Naive thymus-derived CD4-positive, alpha-beta T cell (primary cell): ENCODE data around the gene TMEM238. TPM values are rescaled to one million over a fixed set of nuclear protein-coding genes. Genes with fewer than 3 reads are reported as not detected.

Experiments used
- ATAC-seq: fragments of 150-1000 bp; cut with Tn5 transposase; 2 replicates; pipeline ENCODE4 v1.10.0; 2021; ENCODE audit warnings: mild to moderate bottlenecking, moderate library complexity
- CTCF ChIA-PET: fragments of 350-600 bp; sonication (Branson Sonifier 250); formaldehyde crosslinking; loops from one replicate; lab custom pipeline; 2021; ENCODE audit warnings: antibody characterized with exemption; lab: Charles Lee
- POLR2A ChIA-PET: fragments of 350-600 bp; sonication (Branson Sonifier 250); formaldehyde crosslinking; loops from one replicate; lab custom pipeline; 2021; ENCODE audit warnings: antibody characterized with exemption, inconsistent platforms; lab: Charles Lee
- DNase-seq, 9 donors: peaks; one replicate each; pipeline versions ENCODE4 v3.0.0 to v3.0.0-alpha.2; 2020 to 2022; ENCODE audit warnings: mixed read lengths in 1 of 9
- H3K27ac ChIP-seq: one replicate; pipeline ENCODE4 v1.7.0; 2013; ENCODE audit warnings: mild to moderate bottlenecking, low read depth, low read length, moderate library complexity
- H3K27me3 ChIP-seq, 2 donors: one replicate each; pipeline ENCODE4 v1.7.0; 2013; ENCODE audit warnings: low read length in 2 of 2, mild to moderate bottlenecking in 2 of 2, moderate library complexity in 2 of 2; ENCODE audit not compliant: control insufficient read depth in 2 of 2, insufficient read depth in 2 of 2
- H3K36me3 ChIP-seq, 3 experiments: 1 replicate in 2 of 3; 2 replicates in 1 of 3; pipeline ENCODE4 v1.7.0; 2013; ENCODE audit warnings: low read length in 3 of 3, mild to moderate bottlenecking in 3 of 3, moderate library complexity in 1 of 3; ENCODE audit not compliant: insufficient read depth in 3 of 3, control insufficient read depth in 2 of 3
- H3K4me1 ChIP-seq, 2 donors: one replicate each; pipeline ENCODE4 v1.7.0; 2013; ENCODE audit warnings: low read length in 2 of 2, mild to moderate bottlenecking in 2 of 2, moderate library complexity in 1 of 2; ENCODE audit not compliant: control insufficient read depth in 2 of 2, insufficient read depth in 2 of 2
- H3K4me3 ChIP-seq: 2 replicates; pipeline ENCODE4 v1.7.0; 2013; ENCODE audit warnings: mild to moderate bottlenecking, low read length
- H3K9me3 ChIP-seq, 3 experiments: 1 replicate in 2 of 3; 2 replicates in 1 of 3; pipeline ENCODE4 v1.7.0; 2013; ENCODE audit warnings: low read length in 3 of 3; ENCODE audit not compliant: control insufficient read depth in 2 of 3
- H3K27ac Mint-ChIP-seq, 9 donors: one replicate each; pipeline ENCODE4 v1.8.0; 2020 to 2022; ENCODE audit warnings: mixed read lengths in 9 of 9, mild to moderate bottlenecking in 8 of 9, moderate library complexity in 5 of 9, inconsistent platforms in 2 of 9
- H3K27me3 Mint-ChIP-seq, 5 donors: one replicate each; pipeline ENCODE4 v1.8.0; 2021 to 2022; ENCODE audit warnings: mixed read lengths in 5 of 5, mild to moderate bottlenecking in 1 of 5
- H3K36me3 Mint-ChIP-seq, 5 donors: one replicate each; pipeline ENCODE4 v1.8.0; 2020 to 2022; ENCODE audit warnings: mixed read lengths in 5 of 5, mild to moderate bottlenecking in 3 of 5, inconsistent platforms in 1 of 5
- H3K4me1 Mint-ChIP-seq, 7 donors: one replicate each; pipeline ENCODE4 v1.8.0; 2020 to 2022; ENCODE audit warnings: mixed read lengths in 7 of 7, mild to moderate bottlenecking in 3 of 7, inconsistent platforms in 1 of 7
- H3K4me3 Mint-ChIP-seq, 10 donors: one replicate each; pipeline ENCODE4 v1.8.0; 2020 to 2022; ENCODE audit warnings: mild to moderate bottlenecking in 10 of 10, mixed read lengths in 10 of 10, moderate library complexity in 6 of 10, inconsistent platforms in 2 of 10
- H3K9me3 Mint-ChIP-seq, 11 donors: one replicate each; pipeline ENCODE4 v1.8.0; 2020 to 2022; ENCODE audit warnings: mixed read lengths in 11 of 11, mild to moderate bottlenecking in 4 of 11, inconsistent platforms in 1 of 11, moderate library complexity in 1 of 11
- intact Hi-C, 2 donors: fragments of 100-400 bp; cut with micrococcal nuclease; formaldehyde crosslinking; loops; one replicate each; pipeline ENCODE4 v1.15.1; 2023
- polyA plus RNA-seq, 2 donors: library from polyadenylated mRNA; unstranded; fragments of 300-500 nt; fragmentation: Illumina TruSeq; gene quantifications; one replicate each; pipeline ENCODE4 v1.2.3, GENCODE V29; 2021
- total RNA-seq, 6 experiments: library from RNA in 5 of 6; stranded (reverse) in 5 of 6; gene quantifications; 1 replicate in 5 of 6; 2 replicates in 1 of 6; pipeline ENCODE4 v1.2.3 and lab custom pipeline; 2021 to 2026

The TMEM238 gene
- total and polyA plus RNA-seq, 7 experiments from 2014 or later = 0.33 to 15.7 (median 9.7) TPM

- intact Hi-C loops = no loop called here
- no peak for DNase-seq
- peaks cover 0 to 60% (median 11%) of the 10 kb centered on the region in 3 experiments for H3K36me3 ChIP-seq
- Mint-ChIP-seq H3K27ac (peak overlapping the region in 3 of 9 donors; percentile 38 to 51 (median 49)), H3K36me3 (peaks cover 0 to 36% (median 13%) of the 10 kb centered on the region in 5 donors), H3K27me3 (no peaks in the 10 kb centered on the region), H3K9me3 (no peaks in the 10 kb centered on the region), H3K4me3 (no peak overlapping the region), H3K4me1 (peaks cover 27 to 57% (median 44%) of the 10 kb centered on the region in 7 donors)
- POLR2A ChIA-PET = interaction anchor here (7.3 kb wide), 1 partner anchor 14 kb away, joined by 82 read pairs; the partner anchor contains the start of gene UBE2S
- no peak overlapping the region for H3K4me3 ChIP-seq
- H3K9me3 ChIP-seq = no peaks in the 10 kb centered on the region
- no peak for ATAC-seq
- H3K27ac ChIP-seq = no peak overlapping the region
- CTCF ChIA-PET = interaction anchor here (0.6 kb wide), 1 partner anchor 228 kb away, joined by 4 read pairs; no protein-coding TSS in a partner anchor
- no peaks in the 10 kb centered on the region for H3K27me3 ChIP-seq
- H3K4me1 ChIP-seq = peaks cover 25 to 30% of the 10 kb centered on the region in 2 donors
These were observed 7.1 kb upstream of the TMEM238 start for GRCh38 chr19:55391191-55391670.

- H3K4me1 Mint-ChIP-seq = peaks cover 32 to 62% (median 47%) of the 10 kb centered on the region in 7 donors
- ChIA-PET CTCF (interaction anchor here (0.6 to 1.0 kb wide), 2 partner anchors 11 to 37 kb away, joined by 3 read pairs; no protein-coding TSS in a partner anchor), POLR2A (interaction anchor here (0.9 to 7.3 kb wide), 2 partner anchors 15 to 65 kb away, joined by 3 to 82 read pairs; partner anchors contain the start of gene UBE2S)
- peak overlapping the region in 6 of 9 donors; percentile 3 to 77 (median 58) for H3K27ac Mint-ChIP-seq
- peak overlapping the region; percentile 15 for H3K27ac ChIP-seq
- H3K4me1 ChIP-seq = peaks cover 25 to 30% of the 10 kb centered on the region in 2 donors
- peaks cover 0 to 7% (median 0%) of the 10 kb centered on the region in 11 donors for H3K9me3 Mint-ChIP-seq
- H3K27me3 ChIP-seq = no peaks in the 10 kb centered on the region
- peak overlapping the region in 4 of 10 donors; percentile 6 to 100 (median 54) for H3K4me3 Mint-ChIP-seq
- ATAC-seq = no peak
- peaks cover 4 to 40% (median 19%) of the 10 kb centered on the region in 5 donors for H3K36me3 Mint-ChIP-seq
- no peak for DNase-seq
- no peak overlapping the region for H3K4me3 ChIP-seq
- H3K36me3 ChIP-seq = peaks cover 0 to 65% (median 11%) of the 10 kb centered on the region in 3 experiments
- no peaks in the 10 kb centered on the region for H3K9me3 ChIP-seq
- intact Hi-C loops = no loop called here
- H3K27me3 Mint-ChIP-seq = peaks cover 0 to 3% (median 0%) of the 10 kb centered on the region in 5 donors
These were observed 6.4 kb upstream of the TMEM238 start for GRCh38 chr19:55390461-55390880.

- Histone ChIP-seq H3K36me3 (peaks cover 0 to 65% (median 11%) of the 10 kb centered on the region in 3 experiments), H3K9me3 (no peaks in the 10 kb centered on the region), H3K27ac (peak overlapping the region; percentile 91), H3K27me3 (no peaks in the 10 kb centered on the region), H3K4me3 (no peak overlapping the region), H3K4me1 (peaks cover 30 to 35% of the 10 kb centered on the region in 2 donors)
- peaks cover 4 to 40% (median 19%) of the 10 kb centered on the region in 5 donors for H3K36me3 Mint-ChIP-seq
- peak overlapping the region in 9 of 10 donors; percentile 28 to 100 (median 45) for H3K4me3 Mint-ChIP-seq
- no peak for ATAC-seq
- H3K27ac Mint-ChIP-seq = peak overlapping the region in 7 of 9 donors; percentile 39 to 87 (median 56)
- POLR2A ChIA-PET = interaction anchor here (0.9 to 7.3 kb wide), 3 partner anchors 16 to 66 kb away, joined by 3 to 82 read pairs (median 5); partner anchors contain the start of gene UBE2S
- intact Hi-C loops = loop anchor here (5.0 to 10.0 kb wide), 5 partner anchors 37 to 1522 kb away; partner anchors contain the start of genes COX6B2 (in 1 of the 2), MYADM (in 1 of the 2), TSEN34 (in 1 of the 2) and ZNF579 (in 1 of the 2)
- H3K27me3 Mint-ChIP-seq = peaks cover 0 to 3% (median 0%) of the 10 kb centered on the region in 5 donors
- no peak for DNase-seq
- H3K4me1 Mint-ChIP-seq = peaks cover 32 to 68% (median 54%) of the 10 kb centered on the region in 7 donors
- CTCF ChIA-PET = interaction anchor here (0.6 to 1.0 kb wide), 3 partner anchors 11 to 43 kb away, joined by 3 read pairs; no protein-coding TSS in a partner anchor
- peaks cover 0 to 8% (median 0%) of the 10 kb centered on the region in 11 donors for H3K9me3 Mint-ChIP-seq
These were observed 5.6 kb upstream of the TMEM238 start for GRCh38 chr19:55389386-55390317.

- Histone ChIP-seq H3K27me3 (no peaks in the 10 kb centered on the region), H3K9me3 (no peaks in the 10 kb centered on the region), H3K27ac (peak overlapping the region; percentile 91), H3K4me3 (peak overlapping the region; percentile 92), H3K4me1 (peaks cover 39 to 44% of the 10 kb centered on the region in 2 donors), H3K36me3 (peaks cover 0 to 61% (median 11%) of the 10 kb centered on the region in 3 experiments)
- Mint-ChIP-seq H3K27ac (peak overlapping the region in 8 of 9 donors; percentile 89 to 100 (median 98)), H3K4me1 (peaks cover 36 to 78% (median 60%) of the 10 kb centered on the region in 7 donors), H3K27me3 (peaks cover 0 to 3% (median 0%) of the 10 kb centered on the region in 5 donors), H3K36me3 (peaks cover 4 to 39% (median 19%) of the 10 kb centered on the region in 5 donors), H3K4me3 (peak overlapping the region; percentile 94 to 100 (median 100)), H3K9me3 (peaks cover 0 to 8% (median 0%) of the 10 kb centered on the region in 11 donors)
- CTCF ChIA-PET = interaction anchor here (1.1 kb wide), 1 partner anchor 80 kb away, joined by 3 read pairs; no protein-coding TSS in a partner anchor
- DNase-seq = no peak
- no peak for ATAC-seq
- intact Hi-C loops = loop anchor here (5.0 to 10.0 kb wide), 5 partner anchors 36 to 1521 kb away; partner anchors contain the start of genes COX6B2 (in 1 of the 2), MYADM (in 1 of the 2), TSEN34 (in 1 of the 2) and ZNF579 (in 1 of the 2)
- POLR2A ChIA-PET = interaction anchor here (0.6 to 7.3 kb wide), 15 partner anchors 11 to 237 kb away, joined by 3 to 82 read pairs (median 4); partner anchors contain the start of genes KMT5C, UBE2S, ZNF524 and ZNF628
These were observed 3.8 kb upstream of the TMEM238 start for GRCh38 chr19:55387736-55388497.

DNA sequence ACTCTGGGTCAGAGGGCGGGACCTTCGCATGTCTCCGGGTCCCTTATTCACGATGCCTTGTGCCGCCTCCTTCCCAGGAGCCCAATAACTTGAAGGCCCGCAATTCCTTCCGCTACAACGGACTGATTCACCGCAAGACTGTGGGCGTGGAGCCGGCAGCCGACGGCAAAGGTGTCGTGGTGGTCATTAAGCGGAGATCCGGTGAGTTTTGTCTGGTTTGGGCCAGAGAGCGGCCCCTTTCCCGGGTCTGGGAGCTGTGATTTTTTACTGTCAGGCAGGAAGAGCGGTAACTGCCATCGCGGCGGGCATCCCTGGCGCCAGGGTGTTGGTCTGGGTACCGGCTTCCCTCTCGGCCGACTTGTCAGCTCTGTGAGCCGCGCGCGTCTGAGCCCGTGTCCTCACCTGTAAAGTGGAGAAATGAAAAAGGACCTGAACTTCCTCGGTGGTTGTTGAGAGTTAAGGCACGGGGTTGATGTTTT, 2.4 kb upstream of the TMEM238 start:
- peaks cover 45 to 53% of the 10 kb centered on the region in 2 donors for H3K4me1 ChIP-seq
- POLR2A ChIA-PET = interaction anchor here (0.6 to 7.3 kb wide), 10 partner anchors 13 to 1197 kb away, joined by 3 to 82 read pairs (median 6); partner anchors contain the start of genes HSPBP1, MBOAT7, UBE2S and ZNF628
- H3K9me3 ChIP-seq = no peaks in the 10 kb centered on the region
- peaks cover 0 to 8% (median 0%) of the 10 kb centered on the region in 11 donors for H3K9me3 Mint-ChIP-seq
- peak overlapping the region; percentile 91 to 100 (median 99) for H3K27ac Mint-ChIP-seq
- H3K27me3 Mint-ChIP-seq = peaks cover 0 to 3% (median 0%) of the 10 kb centered on the region in 5 donors
- peaks cover 0 to 55% (median 11%) of the 10 kb centered on the region in 3 experiments for H3K36me3 ChIP-seq
- intact Hi-C loops = loop anchor here (5.0 to 10.0 kb wide), 5 partner anchors 34 to 1519 kb away; partner anchors contain the start of genes COX6B2 (in 1 of the 2), MYADM (in 1 of the 2), TSEN34 (in 1 of the 2) and ZNF579 (in 1 of the 2)
- H3K4me3 Mint-ChIP-seq = peak overlapping the region; percentile 94 to 100 (median 100)
- peak overlapping the region; percentile 91 for H3K27ac ChIP-seq
- ATAC-seq (no peak), DNase-seq (peak in 1 of 9 donors; percentile 21)
- CTCF ChIA-PET = interaction anchor here (0.6 kb wide), 1 partner anchor 295 kb away, joined by 3 read pairs; no protein-coding TSS in a partner anchor
- H3K36me3 Mint-ChIP-seq = peaks cover 5 to 49% (median 19%) of the 10 kb centered on the region in 5 donors
- H3K4me3 ChIP-seq = peak overlapping the region; percentile 92
- H3K4me1 Mint-ChIP-seq = peaks cover 43 to 84% (median 71%) of the 10 kb centered on the region in 7 donors
- H3K27me3 ChIP-seq = no peaks in the 10 kb centered on the region
